ENCODE measurements around the gene AMMECR1. TPM values are rescaled to one million over a fixed set of nuclear protein-coding genes. Genes with fewer than 3 reads are reported as not detected.

The AMMECR1 gene
- polyA plus RNA-seq, 1 donor from 2014 or later, result 3.7 TPM

DNA sequence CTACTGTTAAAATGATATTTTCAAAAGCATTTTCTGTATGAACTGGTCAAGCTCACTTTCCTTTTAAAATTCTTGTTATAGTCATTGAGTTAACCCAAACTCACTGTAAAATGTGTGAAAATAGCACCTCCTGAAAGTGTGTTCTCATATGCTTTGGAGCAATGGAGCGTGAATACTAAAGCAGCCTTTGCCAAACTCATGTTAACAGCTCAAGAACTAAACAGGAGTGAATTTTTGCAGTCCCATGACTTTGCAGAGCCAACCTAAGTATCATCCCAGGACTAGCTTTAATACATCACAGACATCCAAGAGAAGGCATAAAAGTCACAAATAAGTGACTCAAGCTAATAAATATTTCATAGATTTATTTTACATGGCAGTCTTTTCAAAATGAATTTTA is 2.3 kb downstream of the AMMECR1 start:
- Histone ChIP-seq H4K20me1 (ENCODE audit: insufficient read depth) (no peaks in the 10 kb centered on the region), H3K9ac (ENCODE audit: low read length) (no peak overlapping the region), H3K4me3 (ENCODE audit: low read length) (peak overlapping the region; percentile 85), H2AFZ (ENCODE audit: low read depth, low read length) (no peak overlapping the region), H3F3A (ENCODE audit: insufficient read depth, low read length, poor library complexity, severe bottlenecking) (no peaks in the 10 kb centered on the region), H3K36me3 (ENCODE audit: insufficient read depth, low read length) (no peaks in the 10 kb centered on the region), H3K27ac (ENCODE audit: low read length) (no peak overlapping the region), H3K79me2 (replicated peaks; ENCODE audit: insufficient read depth, low read length) (peaks cover 9% of the 10 kb centered on the region), H3K9me3 (ENCODE audit: low read length) (no peaks in the 10 kb centered on the region), H3K9me2 (ENCODE audit: insufficient read depth, low read length) (no peaks in the 10 kb centered on the region), H3K27me3 (ENCODE audit: insufficient read depth, low read depth, low read length) (no peaks in the 10 kb centered on the region), H3K4me2 (ENCODE audit: low read length) (peak overlapping the region; percentile 30)
- TF ChIP-seq TAF1 (IDR thresholded peaks at IDR 0.05; ENCODE audit: low read depth), result no peak
- TF ChIP-seq MXI1 (conservative IDR thresholded peaks at IDR 0.05; ENCODE audit: poor library complexity, severe bottlenecking), result no peak
- no peak for TF ChIP-seq SMC3 (conservative IDR thresholded peaks at IDR 0.05; ENCODE audit: poor library complexity)
- TF ChIP-seq, protein P1, sequence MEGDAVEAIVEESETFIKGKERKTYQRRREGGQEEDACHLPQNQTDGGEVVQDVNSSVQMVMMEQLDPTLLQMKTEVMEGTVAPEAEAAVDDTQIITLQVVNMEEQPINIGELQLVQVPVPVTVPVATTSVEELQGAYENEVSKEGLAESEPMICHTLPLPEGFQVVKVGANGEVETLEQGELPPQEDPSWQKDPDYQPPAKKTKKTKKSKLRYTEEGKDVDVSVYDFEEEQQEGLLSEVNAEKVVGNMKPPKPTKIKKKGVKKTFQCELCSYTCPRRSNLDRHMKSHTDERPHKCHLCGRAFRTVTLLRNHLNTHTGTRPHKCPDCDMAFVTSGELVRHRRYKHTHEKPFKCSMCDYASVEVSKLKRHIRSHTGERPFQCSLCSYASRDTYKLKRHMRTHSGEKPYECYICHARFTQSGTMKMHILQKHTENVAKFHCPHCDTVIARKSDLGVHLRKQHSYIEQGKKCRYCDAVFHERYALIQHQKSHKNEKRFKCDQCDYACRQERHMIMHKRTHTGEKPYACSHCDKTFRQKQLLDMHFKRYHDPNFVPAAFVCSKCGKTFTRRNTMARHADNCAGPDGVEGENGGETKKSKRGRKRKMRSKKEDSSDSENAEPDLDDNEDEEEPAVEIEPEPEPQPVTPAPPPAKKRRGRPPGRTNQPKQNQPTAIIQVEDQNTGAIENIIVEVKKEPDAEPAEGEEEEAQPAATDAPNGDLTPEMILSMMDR (IDR thresholded peaks at IDR 0.05; ENCODE audit: poor library complexity, severe bottlenecking), result no peak

GRCh38 chrX:110311437-110312230 is 6.3 kb downstream of the AMMECR1 start:
- TF ChIP-seq RAD21 (conservative IDR thresholded peaks at IDR 0.05), result no peak
- TF ChIP-seq TAF1 (IDR thresholded peaks at IDR 0.05; ENCODE audit: low read depth), result no peak
- TF ChIP-seq, protein P2, sequence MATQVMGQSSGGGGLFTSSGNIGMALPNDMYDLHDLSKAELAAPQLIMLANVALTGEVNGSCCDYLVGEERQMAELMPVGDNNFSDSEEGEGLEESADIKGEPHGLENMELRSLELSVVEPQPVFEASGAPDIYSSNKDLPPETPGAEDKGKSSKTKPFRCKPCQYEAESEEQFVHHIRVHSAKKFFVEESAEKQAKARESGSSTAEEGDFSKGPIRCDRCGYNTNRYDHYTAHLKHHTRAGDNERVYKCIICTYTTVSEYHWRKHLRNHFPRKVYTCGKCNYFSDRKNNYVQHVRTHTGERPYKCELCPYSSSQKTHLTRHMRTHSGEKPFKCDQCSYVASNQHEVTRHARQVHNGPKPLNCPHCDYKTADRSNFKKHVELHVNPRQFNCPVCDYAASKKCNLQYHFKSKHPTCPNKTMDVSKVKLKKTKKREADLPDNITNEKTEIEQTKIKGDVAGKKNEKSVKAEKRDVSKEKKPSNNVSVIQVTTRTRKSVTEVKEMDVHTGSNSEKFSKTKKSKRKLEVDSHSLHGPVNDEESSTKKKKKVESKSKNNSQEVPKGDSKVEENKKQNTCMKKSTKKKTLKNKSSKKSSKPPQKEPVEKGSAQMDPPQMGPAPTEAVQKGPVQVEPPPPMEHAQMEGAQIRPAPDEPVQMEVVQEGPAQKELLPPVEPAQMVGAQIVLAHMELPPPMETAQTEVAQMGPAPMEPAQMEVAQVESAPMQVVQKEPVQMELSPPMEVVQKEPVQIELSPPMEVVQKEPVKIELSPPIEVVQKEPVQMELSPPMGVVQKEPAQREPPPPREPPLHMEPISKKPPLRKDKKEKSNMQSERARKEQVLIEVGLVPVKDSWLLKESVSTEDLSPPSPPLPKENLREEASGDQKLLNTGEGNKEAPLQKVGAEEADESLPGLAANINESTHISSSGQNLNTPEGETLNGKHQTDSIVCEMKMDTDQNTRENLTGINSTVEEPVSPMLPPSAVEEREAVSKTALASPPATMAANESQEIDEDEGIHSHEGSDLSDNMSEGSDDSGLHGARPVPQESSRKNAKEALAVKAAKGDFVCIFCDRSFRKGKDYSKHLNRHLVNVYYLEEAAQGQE (IDR thresholded peaks at IDR 0.05; ENCODE audit: borderline replicate concordance), result no peak
- TF ChIP-seq POLR2AphosphoS5 (IDR thresholded peaks at IDR 0.05), result no peak
- TF ChIP-seq, protein P1 (IDR thresholded peaks at IDR 0.05; ENCODE audit: poor library complexity, severe bottlenecking), result no peak
- no peak for TF ChIP-seq EP300 (conservative IDR thresholded peaks at IDR 0.05; ENCODE audit: poor library complexity, severe bottlenecking)
- TF ChIP-seq EZH2 (IDR thresholded peaks at IDR 0.05; ENCODE audit: borderline replicate concordance, insufficient read depth, low read length, poor library complexity, severe bottlenecking), result no peak
- no peak for TF ChIP-seq MXI1 (conservative IDR thresholded peaks at IDR 0.05; ENCODE audit: poor library complexity, severe bottlenecking)
- H3K27me3 ChIP-seq (ENCODE audit: insufficient read depth, low read depth, low read length), result no peaks in the 10 kb centered on the region
- H3K9me3 ChIP-seq (ENCODE audit: low read length), result no peaks in the 10 kb centered on the region
- no peak overlapping the region for H3K27ac ChIP-seq (ENCODE audit: low read length)
- H3K9ac ChIP-seq (ENCODE audit: low read length), result no peak overlapping the region
- no peaks in the 10 kb centered on the region for H3K9me2 ChIP-seq (ENCODE audit: insufficient read depth, low read length)
- no peak overlapping the region for H3K4me2 ChIP-seq (ENCODE audit: low read length)
- no peaks in the 10 kb centered on the region for H4K20me1 ChIP-seq (ENCODE audit: insufficient read depth)
- no peak overlapping the region for H3K4me3 ChIP-seq (ENCODE audit: low read length)
- no peaks in the 10 kb centered on the region for H3F3A ChIP-seq (ENCODE audit: insufficient read depth, low read length, poor library complexity, severe bottlenecking)
- no peaks in the 10 kb centered on the region for H3K36me3 ChIP-seq (ENCODE audit: insufficient read depth, low read length)
- H3K79me2 ChIP-seq (replicated peaks; ENCODE audit: insufficient read depth, low read length), result peaks cover 9% of the 10 kb centered on the region
- H2AFZ ChIP-seq (ENCODE audit: low read depth, low read length), result no peak overlapping the region

All from neural cell (in vitro differentiated cells).